ENCODE measurements around the gene HRG. TPM values are rescaled to one million over a fixed set of nuclear protein-coding genes. Genes with fewer than 3 reads are reported as not detected.
"Not testable (repeated sequence)": the region's sequence is repeated elsewhere in the genome, so short reads cannot be mapped to it uniquely, and the experiment has no call there.

HRG gene
- total RNA-seq, 1 donor from 2014 or later = not detected

DNA sequence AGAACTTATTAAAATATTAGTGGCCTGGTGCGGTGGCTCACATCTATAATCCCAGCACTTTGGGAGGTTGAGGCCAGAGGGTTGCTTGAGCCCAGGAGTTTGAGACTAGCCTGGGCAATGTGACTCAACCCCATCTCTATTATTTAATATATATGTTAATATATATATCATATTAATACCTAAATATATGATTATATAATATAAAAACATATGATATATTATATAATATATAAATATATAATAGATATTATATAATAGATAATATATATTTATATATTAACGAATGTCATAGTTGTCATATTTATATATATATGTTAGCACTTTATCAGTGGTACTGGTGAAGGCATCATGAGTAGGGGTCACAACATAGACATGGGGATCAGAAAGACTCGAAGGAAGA lies 5.2 kb downstream of the HRG start:
- intact Hi-C loops (cut with micrococcal nuclease) = no loop called here

DNA sequence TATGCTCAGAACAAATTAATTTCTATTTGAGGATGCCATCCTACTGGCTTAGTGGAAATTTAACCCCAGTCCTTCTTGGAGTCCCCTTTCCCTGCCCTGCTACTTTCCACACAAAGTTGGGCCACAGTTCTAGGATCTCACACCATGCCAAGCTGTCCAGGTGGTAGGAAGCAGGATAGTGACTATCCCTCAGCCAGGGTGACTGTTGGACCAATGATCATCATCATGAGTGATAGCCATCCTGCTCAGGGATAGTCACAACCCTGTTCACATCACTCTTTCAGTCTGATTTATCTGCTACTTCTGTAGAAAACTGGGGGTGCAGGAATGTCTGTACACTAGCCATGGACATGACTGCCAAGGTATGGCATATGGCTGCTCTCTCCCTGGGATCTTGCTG lies 12.8 kb downstream of the HRG start:
- intact Hi-C loops (cut with micrococcal nuclease) = no loop called here

DNA sequence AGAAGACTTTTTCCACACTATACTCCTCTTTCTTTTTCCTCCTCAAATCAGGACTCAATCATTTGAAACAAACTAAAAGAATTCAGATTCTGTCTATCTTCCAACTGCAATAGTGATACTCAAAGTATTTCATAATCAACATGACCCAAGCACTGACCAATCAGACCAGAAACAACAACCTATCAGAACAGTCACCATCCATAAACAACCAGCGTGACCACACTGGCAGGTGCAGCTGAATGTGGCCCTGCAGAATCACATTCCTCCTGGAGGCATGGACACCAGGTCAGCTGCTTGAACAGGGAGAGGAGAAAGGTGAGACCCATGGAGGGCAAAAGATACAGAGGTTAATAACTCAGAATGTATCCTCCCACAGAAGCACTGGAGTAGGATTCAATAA lies 13.3 kb downstream of the HRG start:
- intact Hi-C loops (cut with micrococcal nuclease) = no loop called here

DNA sequence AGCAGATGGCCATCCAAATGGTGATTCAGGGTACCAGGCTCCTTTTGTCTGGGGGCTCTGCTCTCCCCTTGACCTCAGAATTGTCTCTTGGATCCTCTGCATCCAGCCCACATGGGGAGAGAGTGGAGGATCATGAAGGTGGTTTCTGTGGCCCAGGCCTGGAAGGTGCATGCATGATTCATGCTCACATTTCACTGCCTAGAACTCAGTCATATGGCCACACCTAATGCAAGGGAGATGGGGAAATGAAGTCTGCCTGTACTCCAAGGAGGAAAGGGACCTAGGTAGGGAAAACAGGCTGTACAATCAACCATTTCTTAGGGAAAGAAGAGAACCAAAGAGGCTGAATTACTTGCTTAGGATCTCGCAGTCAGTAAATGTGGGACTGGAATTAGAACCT lies 15.1 kb downstream of the HRG start:
- intact Hi-C loops (cut with micrococcal nuclease) = no loop called here

DNA sequence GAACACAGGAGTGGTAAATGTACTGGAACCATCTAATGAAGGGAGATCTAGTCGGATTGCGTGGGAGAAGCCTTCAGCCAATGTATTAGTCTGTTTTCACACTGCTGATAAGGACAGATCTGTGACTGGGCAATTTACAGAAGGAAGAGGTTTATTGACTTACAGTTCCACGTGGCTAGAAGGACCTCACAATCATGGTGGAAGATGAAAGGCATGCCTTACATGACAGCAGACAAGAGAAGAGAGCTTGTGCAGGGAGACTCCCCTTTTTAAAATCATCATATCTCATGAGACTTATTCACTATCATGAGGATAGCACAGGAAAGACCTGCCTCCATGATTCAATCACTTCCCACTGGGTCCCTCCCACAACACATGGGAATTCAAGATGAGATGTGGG lies 17.0 kb downstream of the HRG start:
- intact Hi-C loops (cut with micrococcal nuclease) = no loop called here

DNA sequence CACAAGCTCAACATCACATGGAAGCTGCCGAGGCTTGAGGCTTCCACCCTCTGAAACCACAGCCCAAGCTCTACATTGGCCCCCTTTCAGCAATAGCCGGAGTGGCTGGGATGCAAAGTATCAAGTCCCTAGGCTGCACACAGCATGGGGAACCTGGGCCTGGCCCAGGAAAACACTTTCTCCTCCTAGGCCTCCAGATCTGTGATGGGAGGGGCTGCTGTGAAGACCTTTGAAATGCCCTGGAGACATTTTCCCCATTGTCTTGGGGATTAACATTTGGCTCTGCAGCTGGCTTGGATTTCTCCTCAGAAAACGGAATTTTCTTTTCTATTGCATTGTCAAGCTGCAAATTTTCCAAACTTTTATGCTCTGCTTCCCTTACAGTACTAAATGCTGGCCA lies 18.2 kb downstream of the HRG start:
- intact Hi-C loops (cut with micrococcal nuclease) = no loop called here

DNA sequence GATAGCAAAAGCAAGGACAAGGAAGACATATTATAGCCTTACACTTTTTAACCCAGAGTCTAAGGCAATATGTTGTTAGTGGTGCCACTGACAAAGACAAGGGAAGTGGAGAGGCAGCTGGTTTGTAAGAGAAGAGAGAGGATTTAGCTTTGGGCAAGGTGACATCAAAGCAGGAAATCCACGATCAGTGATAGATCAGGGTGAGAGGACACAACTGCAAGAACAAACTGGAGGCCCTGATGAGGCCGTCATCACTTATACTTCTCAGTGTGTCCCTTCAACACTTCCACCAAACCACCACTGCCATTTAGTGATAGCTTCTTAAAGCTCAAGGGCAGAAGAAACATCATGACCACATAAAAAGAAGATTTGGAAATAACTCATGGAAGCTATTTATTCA lies 20.7 kb downstream of the HRG start:
- intact Hi-C loops (cut with micrococcal nuclease) = not testable (repeated sequence)

DNA sequence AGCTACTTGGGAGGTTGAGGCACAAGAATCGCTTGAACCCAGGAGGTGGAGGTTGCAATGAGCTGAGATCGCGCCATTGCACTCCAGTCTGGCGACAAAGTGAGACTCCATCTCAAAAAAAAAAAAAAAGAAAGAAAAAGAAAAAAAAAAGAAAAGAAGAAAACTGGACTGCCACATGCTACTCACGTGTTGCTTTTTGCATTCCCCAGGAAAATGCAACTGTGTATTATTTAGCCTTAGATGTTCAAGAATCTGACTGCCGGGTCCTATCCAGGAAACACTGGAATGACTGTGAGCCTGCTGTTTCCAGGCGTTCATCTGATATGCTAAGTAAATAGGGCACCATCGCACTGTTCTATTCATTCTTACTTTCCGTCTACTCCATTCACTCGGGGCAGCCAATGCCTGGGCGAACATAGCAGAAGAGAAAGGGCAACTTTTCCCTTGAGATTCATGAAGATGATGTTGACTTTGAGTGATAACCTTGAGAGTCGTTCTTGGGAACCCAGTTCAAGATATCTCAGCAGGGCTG lies 21.4 kb downstream of the HRG start:
- intact Hi-C loops (cut with micrococcal nuclease) = no loop called here

DNA sequence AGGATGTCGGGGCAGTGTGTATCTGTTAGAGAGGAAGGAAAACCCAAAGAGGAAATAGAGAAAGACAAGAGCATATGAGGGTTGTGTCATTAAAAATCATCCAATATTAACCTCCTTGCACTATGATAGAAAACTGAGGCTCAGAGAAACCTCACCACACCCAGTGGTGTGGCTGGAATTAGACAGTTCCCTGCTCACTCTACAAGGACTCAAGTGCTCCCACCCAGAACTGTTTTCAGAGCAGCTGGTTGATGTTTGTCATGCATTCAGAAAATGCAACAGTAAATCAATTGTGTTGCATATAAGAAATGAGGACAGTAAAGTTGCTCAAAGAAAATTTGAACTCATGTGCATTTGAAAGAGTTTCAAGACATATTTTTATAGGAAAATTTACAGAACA lies 24.5 kb downstream of the HRG start:
- intact Hi-C loops (cut with micrococcal nuclease) = not testable (repeated sequence)

DNA sequence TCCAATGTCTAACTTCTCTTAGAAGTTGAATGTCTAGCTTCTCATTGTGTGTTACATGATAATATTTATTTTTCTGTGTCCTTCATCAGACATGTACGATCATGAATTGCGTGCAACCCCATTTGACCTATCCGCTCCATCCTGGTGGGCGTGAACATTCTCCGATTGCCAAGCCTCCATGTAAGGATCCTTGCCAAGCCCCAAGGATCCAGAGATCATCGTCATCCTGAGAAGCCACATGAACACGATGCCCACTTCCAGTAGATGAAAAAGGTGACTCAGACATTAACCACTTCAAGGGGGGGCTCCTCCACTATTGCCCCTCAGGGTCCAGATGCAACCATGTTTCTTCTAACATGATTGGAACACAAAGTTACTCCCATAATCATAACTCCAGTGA lies 25.9 kb downstream of the HRG start:
- intact Hi-C loops (cut with micrococcal nuclease) = no loop called here

DNA sequence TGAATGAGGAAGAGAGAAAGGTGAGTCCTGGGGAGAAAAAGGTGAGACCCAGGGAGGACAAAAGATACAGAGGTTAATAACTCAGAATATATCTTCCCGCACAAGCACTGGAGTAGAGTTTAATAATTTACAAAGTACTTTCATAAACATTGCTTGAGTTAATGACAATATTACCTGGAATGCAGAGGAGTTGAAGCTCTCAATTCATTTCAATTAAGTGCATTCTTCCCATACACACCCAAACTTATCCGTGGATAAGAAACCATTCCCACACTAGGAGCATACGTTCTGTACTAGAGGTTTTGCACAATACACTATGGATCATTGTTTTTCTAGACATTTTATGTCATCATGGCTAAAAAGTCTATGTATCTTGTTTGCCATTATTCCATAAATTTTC lies 28.0 kb downstream of the HRG start:
- intact Hi-C loops (cut with micrococcal nuclease) = no loop called here

DNA sequence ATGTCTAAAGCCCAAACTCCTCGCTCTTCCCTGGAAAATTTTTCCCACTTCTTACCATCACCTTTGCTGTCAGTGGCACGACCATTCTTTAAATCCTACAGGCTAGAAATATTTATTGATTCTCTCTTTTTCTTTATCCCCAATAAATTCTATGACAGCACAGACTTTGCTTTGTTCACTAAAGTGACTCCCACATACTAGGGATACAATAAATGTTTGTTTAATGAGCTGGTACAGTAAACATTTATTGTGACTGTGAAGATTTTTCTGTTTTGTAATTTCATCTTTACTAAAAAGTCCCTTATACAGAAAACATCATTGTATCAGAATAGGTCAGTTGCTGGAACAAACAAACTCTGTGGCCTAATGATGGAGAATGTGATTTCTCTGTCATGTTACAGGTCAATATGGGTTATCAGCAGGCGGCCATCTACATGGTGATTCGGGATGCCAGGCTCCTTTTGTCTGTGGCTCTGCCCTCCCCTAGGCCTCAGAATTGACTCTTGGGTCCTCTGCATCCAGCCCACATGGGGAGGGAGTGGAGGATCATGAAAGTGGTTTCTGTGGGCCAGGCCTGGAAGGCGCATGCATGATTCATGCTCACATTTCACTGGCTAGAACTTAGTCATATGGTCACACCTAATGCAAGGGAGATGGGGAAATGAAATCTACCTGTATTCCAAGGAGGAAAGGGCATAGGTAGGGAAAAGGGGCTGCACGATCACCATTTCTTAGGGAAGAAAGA lies 28.6 kb downstream of the HRG start:
- intact Hi-C loops (cut with micrococcal nuclease) = no loop called here

DNA sequence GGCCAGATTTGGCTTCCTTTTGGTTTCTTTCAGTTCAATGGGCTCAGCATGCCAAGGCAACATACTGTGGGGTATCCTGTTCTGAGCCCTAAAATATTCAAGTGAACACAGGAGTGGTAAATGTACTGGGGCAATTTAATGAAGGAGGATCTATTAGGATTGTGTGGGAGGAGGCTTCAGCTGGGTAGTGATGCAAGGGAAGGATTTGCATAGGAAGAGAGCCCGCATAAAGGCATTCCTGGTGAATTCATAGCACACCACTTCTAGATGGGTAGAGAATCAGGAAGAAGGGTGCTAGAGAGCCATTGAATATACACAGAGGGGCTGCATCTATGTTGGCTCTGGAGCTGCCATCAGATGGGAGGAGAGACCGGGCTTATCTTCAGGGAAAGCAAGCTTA lies 30.7 kb downstream of the HRG start:
- intact Hi-C loops (cut with micrococcal nuclease) = no loop called here

DNA sequence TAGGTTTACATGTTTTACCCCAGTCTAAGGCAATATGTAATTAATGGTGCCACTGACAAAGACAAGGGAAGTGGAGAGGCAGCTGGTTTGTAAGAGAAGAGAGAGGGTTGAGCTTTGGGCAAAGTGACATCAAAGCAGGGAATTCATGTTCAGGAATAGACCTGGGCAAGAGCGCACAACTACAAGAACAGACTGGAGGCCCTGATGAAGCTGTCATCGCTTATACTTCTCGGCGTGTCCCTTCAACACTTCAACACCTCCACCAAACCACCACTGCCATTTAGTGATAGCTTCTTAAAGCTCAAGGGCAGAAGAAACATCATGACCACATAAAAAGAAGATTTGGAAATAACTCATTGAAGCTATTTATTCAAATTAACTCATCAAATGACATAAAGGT lies 31.7 kb downstream of the HRG start:
- intact Hi-C loops (cut with micrococcal nuclease) = no loop called here

DNA sequence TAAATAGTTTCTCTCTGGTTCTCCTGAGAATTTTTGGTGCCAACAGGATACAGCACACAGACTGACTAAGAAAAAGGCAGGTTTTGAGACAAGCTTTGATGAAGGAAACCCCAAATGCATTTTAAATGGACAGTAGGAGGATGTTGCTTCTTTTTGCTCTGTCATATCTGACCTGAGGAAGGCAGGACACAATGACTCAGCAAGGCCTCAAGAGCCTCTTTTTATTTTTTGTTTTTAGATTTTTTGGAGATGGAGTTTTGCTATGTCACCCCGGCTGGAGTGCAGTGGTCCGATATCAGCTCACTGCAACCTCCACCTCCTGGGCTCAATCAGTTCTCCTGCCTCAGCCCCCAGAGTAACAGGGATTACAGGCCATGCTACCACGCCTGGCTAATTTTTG lies 34.5 kb downstream of the HRG start:
- intact Hi-C loops (cut with micrococcal nuclease) = loop anchor here (10.0 kb wide), 1 partner anchor 125 kb away; no protein-coding TSS in a partner anchor

DNA sequence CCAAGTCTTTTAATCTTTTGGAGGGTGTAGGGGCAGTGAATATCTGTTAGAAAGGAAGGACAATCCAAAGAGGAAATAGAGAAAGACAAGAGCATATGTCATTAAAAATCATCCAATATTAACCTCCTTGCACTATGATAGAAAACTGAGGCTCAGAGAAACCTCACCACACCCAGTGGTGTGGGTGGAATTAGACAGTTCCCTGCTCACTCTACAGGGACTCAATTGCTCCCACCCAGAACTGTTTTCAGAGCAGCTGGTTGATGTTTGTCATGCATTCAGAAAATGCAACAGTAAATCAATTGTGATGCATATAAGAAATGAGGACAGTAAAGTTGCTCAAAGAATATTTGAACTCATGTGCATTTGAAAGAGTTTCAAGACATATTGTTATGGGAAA lies 36.6 kb downstream of the HRG start:
- intact Hi-C loops (cut with micrococcal nuclease) = loop anchor here (10.0 kb wide), 1 partner anchor 122 kb away; no protein-coding TSS in a partner anchor

DNA sequence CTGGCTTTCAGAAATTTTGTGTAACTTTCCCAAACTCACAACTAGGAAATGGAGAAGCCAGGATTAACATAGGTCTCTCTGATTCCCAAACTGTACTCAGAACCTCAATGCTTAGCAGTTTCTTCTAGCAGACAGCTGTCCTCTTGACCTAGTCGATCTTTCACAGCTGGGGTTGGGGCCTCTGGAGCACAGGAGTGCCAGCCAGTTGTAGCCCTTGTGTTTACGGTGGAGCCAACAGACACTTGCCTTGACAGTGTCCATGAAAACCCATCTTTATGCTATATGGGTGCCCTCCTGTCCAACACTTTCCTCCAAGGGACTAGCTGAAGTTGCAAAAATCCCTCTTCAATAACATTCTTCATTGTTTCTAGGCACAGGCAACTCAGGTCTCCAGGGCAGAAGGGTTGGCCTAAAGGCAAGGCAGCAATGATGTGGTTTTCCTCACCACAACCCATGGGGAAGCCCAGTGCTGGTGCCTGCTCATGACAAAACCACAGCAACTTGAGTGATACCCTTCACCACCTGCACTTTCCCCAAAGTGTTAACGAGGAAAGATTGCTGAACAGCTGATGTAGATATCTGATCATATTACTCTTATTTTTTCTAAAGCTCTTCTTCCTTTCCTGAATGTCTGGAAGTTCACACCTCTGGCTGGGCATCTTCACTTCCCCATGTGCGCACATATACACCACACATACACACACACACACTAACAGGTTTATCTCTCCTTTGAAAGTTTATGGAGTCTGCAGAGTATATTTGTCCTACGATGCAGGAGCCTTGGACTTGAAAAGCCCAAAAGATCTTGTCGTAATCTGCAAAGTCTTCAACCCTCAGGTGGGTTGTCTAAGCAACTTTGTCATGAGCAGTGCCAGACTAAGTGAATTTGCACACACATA lies 40.3 kb downstream of the HRG start:
- intact Hi-C loops (cut with micrococcal nuclease) = loop anchor here (1.0 to 10.0 kb wide), 4 partner anchors 8 to 119 kb away; no protein-coding TSS in a partner anchor

DNA sequence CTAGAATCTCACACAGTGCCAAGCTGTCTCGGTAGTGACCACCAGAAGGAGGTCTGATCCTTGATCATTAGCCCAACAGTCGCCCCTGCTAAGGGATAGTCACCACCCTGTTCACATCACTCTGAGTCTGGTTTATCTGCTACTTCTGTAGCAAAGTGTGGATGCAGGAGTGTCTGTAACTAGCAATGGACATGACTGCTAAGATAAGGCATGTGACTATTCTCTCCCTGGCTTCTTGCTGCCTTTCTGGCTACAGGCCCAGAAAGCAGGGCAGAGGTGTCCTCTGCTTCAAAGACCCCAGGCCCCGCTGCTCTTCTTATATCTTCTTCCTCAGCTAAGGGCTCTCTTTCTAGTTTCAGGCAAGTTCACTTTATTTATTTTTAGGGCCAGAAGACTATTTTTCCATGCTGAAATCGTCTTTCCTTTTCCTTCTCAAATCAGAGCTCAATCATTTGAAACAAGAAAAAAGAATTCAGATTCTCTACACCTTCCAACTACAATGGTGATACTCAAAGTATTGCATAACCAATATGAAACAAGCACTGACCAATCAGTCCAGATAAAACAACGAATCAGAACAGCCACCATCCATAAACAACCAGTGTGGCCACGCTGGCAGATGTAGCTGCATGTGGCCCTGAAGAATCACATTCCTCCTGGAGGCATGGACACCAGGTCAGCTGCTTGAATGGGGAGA lies 43.3 kb downstream of the HRG start:
- intact Hi-C loops (cut with micrococcal nuclease) = loop anchor here (10.0 kb wide), 1 partner anchor 116 kb away; no protein-coding TSS in a partner anchor

DNA sequence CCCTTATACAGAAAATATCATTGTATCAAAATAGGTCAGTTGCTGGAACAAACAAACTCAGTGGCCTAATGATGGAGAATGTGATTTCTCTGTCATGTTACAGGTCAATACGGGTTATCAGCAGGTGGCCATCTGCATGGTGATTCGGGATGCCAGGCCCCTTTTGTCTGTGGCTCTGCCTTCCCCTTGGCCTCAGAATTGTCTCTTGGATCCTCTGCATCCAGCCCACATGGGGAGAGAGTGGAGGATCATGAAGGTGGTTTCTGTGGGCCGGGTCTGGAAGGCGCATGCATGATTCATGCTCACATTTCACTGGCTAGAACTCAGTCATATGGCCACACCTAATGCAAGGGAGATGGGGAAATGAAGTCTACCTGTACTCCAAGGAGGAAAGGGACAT lies 44.9 kb downstream of the HRG start:
- intact Hi-C loops (cut with micrococcal nuclease) = not testable (repeated sequence)

DNA sequence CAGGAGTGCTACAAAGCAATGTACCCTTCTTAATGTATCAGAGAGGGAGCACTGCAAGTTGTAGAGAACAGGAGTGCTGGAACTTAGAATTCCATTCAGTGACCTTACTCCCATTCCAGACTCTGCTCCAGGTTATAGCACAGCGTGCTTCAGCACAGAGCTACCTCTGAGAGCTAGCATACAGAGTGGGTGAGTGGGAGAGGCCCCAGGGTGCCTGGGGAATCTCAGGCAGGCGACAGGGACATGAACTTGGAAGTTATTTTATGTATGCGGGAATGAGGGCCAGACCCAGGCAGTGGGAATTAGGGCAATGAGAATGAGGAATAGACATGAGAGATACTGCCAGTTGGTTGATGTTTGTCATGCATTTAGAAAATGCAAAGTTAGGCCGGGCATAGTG lies 47.7 kb downstream of the HRG start:
- intact Hi-C loops (cut with micrococcal nuclease) = no loop called here

DNA sequence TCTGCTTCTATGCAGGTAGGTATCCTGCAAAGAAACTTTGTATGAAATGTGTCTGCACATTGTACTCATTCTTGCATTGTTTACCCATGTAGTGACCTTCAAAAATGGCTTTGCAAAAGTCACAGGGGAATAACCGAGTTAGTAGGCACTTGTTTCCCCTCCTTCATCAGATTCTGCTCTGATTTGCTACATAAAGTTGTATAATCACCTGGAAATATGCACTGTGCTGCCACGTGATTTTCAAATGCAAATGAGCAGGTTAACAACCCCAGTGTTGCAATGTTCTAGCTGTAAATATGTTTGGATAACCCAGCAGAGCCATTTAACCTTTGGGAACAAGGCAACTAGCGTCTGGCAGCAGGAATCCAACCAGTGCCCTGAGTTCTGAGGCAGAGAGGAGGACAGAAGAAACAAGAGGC lies 51.2 kb downstream of the HRG start, which contains the start of gene KNG1:
Gene KNG1 (plus strand): TSS at position 321 of the 419 bp plus-strand sequence. CDS start 184 bp downstream, outside the sequence.
- intact Hi-C loops (cut with micrococcal nuclease) = no loop called here

Data from T-helper 1 cell treated with Interleukin-12 subunit alpha and Interleukin-12 subunit beta and Interleukin-4 antibody, amounts not matched to agents 30 ng/mL and 1 ng/mL, for 36 hours (primary cell).